Urothelium cell line (cell line): ENCODE data around the gene SPRY2.
"Not testable (repeated sequence)": the region's sequence is repeated elsewhere in the genome, so short reads cannot be mapped to it uniquely, and the experiment has no call there.

Experiments used
- DNase-seq: peaks from one replicate; pipeline ENCODE4 v3.0.0; 2011; ENCODE audit warnings: low spot score, mixed read lengths
- FAIRE-seq: peaks from 2 replicates; lab custom pipeline; 2011; peaks lifted over from hg19 to GRCh38; lab: Jason Lieb, UNC

Gene SPRY2

DNA sequence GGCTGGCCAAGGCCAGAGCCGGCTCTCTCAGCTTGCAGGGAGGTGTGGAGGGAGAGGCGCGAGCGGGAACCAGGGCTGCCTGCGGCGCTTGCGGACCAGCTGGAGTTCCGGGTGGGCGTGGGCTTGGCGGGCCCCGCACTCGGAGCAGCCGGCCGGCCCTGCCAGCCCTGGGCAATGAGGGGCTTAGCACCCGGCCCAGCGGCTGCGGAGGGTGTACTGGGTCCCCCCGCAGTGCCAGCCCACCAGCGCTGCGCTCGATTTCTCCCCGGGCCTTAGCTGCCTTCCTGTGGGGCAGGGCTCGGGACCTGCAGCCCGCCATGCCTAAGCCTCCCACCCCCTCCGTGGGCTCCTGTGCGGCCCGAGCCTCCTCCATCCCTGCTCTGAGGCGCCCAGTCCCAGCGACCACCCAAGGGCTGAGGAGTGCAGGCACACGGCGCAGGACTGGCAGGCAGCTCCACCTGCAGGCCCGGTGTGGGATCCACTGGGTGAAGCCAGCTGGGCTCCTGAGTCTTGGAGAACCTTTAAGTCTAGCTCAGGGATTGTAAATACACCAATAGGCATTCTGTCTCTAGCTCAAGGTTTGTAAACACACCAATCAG is 14.7 kb upstream of the SPRY2 start:
- not testable (repeated sequence) for FAIRE-seq, DNase-seq

DNA sequence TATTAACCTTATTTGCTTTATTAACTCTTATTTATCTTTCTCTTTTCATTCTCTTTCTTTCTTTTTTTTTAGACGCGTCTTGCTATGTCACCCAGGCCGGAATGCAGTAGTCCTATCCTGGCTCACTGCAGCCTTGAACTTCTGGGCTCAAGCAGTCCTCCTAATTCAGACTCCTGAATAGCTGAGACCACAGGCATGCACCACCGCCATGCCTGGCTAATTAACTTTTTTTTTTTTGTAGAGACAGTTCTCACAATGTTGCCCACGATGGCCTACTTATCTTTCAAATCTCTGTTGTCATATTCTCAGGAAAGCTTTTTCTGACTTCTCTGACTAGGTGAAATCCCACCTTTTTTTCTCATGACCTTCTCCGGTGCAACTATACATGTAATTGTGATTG is 7.8 kb upstream of the SPRY2 start:
- DNase-seq (no peak), FAIRE-seq (no peak)

DNA sequence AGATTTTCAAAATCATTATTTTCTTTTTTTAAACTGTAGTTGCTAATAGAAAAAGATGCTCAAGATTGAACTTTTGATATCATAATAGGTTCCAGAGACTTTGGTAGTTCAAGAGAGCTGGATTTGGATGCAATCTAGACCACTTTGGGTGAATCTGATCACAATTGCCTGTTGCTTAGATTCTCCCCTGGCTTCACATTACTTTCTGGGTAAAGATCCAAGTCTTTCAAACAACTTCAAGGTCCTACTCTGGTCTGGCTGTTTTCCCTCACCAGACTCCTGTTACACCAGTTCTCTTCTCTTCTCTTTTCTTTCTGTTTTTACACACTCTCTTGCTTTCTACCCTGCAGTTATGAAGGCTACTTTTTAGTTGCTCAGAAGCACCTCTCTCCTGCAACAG is 7.4 kb upstream of the SPRY2 start:
- FAIRE-seq (no peak), DNase-seq (no peak)

DNA sequence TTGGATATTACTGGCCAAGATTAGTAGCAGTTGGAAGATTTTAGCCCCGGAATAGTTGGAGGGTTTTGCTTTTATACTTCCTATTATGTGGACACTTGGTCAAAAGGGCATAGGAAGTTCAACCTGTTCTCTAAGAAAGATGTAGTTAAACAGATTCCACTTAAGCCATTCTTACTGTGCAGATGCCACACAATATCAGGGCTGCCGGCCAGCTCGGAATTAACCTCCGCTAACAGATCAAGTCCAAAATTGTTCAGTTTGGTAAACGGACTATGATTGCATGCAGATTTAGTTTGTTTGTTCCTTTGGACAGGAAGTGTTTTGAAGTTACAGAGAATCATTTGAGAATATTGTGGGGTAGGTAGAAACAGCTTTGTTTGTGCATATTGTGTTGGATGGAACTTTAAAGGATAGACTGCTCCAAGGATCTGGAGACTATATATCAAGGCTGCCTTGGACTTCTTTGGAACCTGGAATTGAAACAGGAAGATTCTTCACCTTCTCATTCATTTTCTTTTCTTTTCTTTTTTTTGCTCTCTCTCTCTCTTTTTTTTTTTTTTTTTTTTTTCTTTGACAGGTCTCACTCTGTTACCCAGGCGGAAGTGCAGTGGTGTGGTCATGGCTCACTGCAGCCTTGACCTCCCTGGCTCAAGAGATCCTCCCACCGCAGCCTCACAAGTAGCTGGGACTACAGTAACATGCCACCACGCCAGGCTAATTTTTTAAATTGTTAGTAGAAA is 5.0 kb upstream of the SPRY2 start:
- FAIRE-seq (no peak), DNase-seq (no peak)

DNA sequence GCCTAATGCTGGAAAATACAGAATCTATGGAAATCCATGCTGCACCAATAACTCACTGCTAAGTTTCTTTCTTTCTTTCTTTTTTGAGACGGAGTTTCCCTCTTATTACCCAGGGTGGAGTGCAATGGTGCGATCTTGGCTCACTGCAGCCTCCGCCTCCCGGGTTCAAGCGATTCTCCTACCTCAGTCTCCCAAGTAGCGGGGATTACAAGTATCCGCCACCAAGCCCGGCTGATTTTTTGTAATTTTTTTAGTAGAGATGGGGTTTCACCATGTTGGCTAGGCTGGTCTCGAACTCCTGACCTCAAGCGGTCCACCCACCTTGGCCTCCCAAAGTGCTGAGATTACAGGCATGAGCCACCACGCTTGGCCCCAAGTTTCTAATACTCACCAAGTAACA is 3.1 kb upstream of the SPRY2 start:
- DNase-seq, FAIRE-seq: not testable (repeated sequence)

DNA sequence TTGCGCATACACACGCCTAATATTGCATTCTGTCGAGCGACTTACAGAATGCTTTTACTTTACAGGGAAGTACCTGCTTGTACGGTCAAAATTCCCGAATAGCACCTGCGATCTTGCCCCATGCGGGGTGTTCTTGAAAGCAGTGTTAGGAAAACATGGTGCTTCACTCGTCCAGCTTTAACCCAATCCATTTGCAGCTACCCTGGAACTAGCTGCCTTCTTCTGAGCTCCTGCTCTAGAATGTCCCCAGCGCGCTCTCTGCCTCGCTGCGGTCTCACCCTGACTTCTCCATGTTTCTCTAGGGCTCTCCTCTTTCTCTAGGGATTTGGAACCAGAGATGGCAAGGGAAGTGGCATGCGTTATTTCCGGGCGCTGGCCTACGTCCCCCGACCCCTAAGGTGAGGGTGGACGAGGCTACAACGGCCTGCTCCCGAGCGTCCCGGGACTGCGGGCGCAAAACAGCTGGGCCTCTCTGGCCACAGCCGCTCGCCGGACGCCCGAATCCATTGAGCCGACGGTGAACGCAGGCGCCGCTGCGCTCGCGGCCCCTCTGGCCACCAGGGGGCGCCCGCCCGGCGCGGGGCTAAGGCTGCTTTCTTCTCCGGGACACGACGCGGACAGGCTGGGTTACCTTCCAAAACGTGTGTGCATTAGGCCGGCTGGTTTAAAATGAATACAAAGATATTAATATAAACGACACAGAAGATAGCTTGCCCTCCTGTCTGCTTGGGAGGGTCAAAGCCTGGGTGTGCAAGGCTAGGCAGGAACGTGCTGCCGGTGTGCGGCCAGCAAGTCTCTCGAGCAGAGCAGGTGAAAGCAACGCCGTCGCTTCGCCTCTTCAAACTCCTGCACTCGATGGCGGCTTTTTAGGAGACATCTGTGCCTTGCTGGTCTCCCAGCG is 1.8 kb upstream of the SPRY2 start:
- FAIRE-seq (no peak), DNase-seq (peak; percentile 70)

DNA sequence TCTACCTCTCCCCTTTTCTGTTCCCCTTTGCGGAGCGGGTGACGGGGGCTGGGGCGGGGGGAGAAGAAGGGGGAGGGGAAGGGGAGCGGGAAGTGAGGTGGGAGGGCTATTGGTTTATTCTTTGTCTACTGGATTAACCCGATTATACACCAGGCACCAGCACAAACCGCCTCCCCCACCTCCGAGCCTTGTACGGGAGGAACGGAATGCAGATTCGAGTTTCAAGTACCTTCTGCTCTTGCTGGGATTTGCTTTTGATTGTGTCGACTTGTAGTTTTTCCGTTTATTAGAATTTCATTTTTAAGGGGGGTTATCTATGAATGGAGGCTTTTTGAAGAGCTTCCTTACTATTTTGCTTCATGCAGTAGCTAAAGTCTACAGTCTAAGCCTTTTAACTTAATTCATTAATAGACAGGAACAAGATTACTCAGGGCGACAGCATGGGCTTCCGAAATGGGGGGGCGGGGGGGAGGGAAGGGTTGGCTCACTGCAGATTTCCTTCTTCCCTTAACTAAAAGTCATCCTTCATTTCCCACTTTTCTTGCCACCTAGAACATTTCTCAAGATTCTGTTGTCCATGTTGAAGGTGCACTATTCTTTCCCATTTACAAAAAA is 937 bp upstream of the SPRY2 start:
- DNase-seq: no peak

DNA sequence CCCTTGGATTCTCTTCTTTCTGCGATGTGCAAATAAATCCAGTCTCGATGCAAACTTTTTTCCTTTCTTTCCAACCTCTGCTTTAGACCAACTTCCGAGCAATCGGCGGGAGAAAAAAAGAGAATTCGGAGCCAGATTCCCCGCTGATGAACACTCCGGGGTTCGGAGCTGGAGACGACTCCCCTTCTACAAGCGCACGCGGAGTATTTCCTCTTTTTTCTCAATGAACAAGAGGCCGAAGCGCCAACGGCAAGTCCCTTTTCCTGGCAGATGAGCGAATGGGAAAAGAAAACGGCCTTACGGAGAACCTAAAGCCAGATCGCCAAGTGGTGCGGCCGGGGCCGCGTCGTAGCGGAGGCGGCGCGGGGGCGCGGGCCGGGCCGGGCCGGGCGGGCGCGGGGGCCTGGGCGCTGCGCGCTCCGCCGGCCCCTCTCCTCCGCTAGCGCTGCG is 250 bp downstream of the SPRY2 start:
- DNase-seq (no peak), FAIRE-seq (no peak)

More for the DNA sequence above, 937 bp upstream of the SPRY2 start:
- FAIRE-seq: no peak

DNA sequence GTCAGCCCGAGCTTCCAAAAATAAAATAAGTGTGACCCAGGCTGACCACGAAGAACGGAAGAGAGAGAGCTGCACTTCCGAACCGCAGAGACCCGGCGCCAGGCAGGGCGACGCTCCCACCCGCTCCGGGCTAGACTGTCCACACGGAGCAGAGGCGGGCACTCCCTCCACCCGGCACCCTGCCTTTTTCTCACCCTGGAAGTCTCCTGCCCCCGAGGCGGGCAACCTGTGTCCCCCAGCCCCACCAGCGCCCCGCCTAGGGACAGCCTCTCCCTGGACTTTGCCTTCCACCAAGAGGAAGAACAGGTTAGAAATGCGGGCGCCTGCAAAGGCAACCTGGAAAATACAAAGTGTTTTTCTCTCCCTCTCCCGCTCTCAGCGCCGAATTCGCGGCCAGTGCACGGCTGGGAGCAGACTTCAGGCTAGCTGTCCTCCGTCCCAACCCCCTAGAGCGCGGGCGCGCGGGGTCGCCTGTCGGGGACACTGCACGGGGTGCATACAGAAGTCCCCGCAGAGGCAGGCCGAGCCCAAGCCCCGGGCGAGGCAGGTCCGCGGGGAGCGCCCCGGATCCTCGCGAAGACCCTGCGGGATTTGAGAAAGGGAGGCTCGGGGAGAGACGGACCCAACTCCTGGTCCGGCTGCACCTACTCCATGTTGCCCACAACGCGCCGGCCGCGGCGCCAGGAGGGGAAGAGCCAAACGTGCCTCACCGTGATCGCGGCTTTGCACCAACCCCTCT is 845 bp downstream of the SPRY2 start:
- FAIRE-seq (no peak), DNase-seq (no peak)

DNA sequence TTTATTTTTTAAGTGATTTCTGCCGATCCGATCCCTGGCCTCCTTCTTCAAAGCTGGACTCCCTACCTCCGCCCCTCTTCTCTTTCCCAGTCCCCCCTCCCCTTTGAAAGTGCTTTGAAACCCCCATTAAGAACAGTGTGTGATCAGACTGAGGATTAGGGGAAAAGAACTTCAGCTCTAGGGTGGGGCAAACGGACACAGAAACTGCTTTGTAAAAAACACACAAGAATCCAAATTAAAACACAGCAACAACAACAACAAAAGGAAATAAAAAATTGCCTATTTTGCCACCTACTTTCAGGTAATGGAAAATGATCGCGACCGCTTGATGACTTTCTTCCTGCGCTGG is 1.4 kb downstream of the SPRY2 start:
- no peak for FAIRE-seq

DNA sequence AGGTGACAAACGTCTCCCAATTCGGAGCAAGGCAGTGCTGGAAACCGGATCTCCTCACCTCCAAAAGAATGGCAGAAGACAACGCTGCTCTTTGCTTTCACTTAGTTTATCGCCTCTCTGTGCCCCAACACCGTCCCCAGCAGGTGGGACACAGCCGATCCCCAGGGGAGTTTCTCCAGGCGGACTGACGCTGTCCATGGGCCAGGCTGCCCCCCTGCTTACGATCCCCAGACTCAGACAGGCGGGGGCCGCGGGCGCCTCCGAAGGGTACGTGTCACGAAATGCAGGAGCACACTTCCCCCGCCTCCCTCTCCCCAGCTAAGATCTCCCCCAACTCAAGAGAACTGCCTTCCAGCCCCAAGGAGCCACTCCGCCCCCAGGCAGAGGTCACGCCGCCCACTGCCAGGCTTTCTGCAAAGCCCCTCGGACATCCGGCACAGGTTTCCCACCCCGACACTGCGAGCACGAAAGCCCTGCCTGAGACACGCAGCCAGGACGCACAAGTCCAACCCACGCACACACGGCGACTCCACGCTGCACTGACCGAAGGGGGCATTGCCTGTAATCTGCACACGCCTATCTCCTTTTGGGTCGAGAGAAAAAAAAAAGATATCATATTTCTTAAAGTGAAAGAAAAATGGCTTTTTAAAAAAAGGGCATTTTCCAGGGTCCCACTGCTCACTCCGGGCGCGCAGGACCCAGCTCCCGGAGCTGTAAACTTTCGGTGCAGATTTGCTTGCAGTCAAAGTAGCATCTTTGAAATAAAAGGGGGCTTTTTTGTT is 2.0 kb downstream of the SPRY2 start:
- FAIRE-seq (no peak), DNase-seq (peak; percentile 49)

More for the DNA sequence above, 1.4 kb downstream of the SPRY2 start:
- no peak for DNase-seq

DNA sequence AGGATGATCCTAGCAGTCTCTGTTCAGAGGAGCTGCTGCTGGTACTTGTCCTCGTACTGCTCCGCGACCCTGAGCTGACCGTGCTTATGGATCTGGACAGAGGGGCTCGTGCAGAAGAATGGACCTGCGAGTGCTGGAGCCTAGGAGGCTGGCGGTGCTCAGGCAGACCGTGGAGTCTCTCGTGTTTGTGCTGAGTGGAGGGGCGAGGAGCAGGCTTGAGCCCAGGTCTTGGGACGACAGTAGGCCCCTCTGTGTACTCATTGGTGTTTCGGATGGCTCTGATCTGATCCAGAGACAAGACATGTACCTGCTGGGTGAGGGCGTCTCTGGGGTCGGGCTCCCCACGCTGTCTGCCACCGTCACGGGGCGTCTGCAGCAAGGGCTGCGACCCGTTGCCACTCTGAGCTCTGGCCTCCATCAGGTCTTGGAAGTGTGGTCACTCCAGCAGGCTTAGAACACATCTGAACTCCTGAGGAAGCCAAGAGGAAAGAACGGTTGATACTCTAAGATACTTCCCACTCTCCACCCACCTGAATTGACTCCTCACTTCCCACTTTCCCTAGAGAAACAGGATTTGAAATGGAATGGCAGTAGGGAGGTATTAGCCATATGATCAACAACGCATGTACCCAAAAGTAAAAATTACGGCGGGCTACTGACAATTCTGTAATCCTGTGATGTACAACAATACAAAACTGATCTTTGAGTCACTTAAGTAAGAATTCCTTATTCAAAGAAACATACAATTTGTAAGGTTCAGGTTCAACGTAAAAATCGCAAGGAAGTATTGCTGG is 3.4 kb downstream of the SPRY2 start:
- no peak for DNase-seq

DNA sequence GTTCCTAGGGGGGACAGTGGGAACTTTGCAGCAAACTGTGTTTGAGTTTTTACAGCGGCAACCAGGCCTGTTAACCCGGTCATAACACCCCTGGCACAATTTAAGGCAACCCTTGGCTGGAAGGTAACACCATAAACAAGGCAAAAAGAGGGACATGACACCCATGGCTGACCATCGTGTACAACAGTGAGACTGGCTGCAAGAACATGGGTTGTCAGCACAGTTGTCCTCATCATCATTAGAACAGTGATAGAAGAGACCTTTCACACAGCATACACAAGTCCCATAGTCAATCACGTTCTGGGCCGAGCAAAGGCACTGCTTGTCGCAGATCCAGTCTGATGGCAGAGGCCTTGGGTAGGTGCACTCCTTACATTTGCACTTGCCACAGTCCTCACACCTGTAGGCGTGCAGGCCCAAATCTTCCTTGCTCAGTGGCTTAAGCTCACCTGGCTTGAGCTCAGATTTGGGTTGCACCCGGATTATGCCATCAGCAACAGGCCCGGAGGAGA is 4.1 kb downstream of the SPRY2 start:
- FAIRE-seq: no peak

More for the DNA sequence above, 3.4 kb downstream of the SPRY2 start:
- no peak for FAIRE-seq

DNA sequence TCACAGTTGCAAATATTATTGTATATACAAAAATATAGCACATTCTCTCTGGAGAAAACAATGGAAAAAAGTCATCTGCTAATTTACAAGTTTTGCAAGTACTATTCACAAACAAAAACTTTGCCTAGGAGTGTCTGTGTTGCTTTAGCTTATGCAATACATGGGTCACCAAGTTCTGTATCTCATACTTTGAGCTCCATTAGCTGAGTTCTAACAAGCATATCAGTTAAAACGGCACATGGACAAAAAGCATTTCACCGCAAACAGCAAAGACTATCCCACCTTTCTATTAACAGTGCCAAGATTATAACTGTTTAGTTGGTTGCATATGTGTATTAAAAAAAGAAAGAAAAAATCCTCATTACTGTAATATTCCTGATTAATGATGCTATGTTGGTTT is 4.6 kb downstream of the SPRY2 start:
- FAIRE-seq: no peak
- DNase-seq: no peak

More for the DNA sequence above, 4.1 kb downstream of the SPRY2 start:
- no peak for DNase-seq

DNA sequence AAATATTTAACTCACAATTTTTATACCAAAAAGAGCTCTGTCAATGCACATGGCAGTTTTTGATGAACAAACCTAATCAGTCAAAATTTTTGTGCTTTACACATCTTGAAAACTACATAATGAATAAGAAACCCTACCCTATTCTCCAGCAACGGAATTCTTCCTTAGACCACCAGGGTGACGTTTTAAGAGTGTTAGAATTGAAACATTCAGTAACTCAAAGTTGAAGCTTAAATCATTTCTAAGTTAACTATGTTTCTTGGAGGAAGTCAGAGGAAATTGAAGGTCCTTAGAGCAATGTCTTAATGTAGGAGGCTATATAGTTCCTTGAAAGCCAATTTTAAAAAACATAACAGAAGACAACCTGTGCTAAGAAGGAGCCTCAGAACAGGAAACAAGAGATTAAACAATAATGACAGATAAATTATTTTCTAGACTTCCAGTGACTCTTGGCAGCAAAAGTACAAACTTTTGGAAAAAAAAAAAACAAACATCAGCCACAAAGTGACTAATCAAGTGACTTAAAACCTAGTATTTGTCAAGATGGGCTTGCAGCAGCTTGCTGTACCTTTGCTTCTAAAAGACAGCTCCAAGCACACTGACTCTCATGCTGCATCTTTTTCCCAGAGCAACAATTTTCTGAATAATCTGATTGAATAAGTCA is 6.2 kb downstream of the SPRY2 start:
- no peak for FAIRE-seq
- DNase-seq: no peak

DNA sequence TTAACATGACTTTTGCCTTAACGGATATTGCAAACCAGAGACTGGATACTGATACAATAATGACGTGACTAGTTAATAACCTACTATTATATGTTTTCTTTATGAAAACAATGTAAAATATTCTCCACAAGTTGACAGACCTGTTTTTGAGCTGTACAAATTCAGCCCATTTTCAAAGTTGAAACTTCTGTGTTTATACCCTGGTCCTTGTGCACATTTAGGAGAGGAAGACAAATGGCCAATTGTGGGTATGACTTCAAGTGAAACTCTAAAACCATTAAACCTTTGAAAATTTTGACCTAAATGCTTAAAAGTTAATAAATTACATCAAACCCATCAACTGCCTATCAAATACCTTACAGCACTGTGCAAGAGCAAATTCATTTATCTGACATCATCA is 8.9 kb downstream of the SPRY2 start:
- DNase-seq (no peak), FAIRE-seq (no peak)

DNA sequence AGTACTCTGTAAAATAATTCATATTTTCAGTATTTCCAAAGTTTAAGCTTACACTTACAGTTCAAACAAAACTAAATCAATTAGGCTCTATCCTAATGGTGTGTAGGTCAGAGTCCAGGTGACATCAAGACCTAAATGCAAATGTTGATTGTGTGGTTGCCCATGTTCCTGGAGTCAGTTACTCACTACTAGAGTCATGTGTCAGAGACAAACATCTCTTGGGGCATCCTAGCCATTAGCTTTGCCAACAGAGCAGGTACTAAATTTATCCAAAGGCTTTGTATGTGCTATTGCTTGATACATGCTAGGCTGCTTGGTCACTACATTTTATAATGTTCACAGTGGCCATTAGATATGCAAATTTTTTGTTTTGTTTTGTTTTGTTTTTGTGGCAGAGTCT is 11.7 kb downstream of the SPRY2 start:
- FAIRE-seq: no peak
- no peak for DNase-seq

DNA sequence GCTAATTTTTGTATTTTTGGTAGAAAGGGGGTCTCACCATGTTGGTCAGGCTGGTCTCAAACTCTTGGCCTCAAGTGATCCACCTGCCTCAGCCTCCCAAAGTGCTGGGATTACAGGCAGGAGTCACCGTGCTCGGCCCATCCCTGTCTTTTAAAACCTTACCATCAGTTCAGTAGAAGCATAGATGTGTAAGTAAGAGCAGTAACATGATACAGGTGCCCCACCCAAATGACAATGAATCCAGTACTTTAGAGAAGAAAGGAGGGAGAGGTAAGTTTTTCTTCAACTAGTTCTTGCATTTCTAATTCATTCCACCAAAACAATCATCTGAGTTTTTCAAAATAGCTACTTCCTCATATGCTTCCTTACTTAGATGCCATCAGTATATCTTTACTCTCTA is 21.9 kb downstream of the SPRY2 start:
- FAIRE-seq: no peak
- no peak for DNase-seq
